GM21737 (cell line): ENCODE results near the gene IGFALS.
"Not testable (repeated sequence)": the region's sequence is repeated elsewhere in the genome, so short reads cannot be mapped to it uniquely, and the experiment has no call there.

Experiments
- ATAC-seq: cut with Tn5 transposase; IDR thresholded peaks from one replicate; pipeline ENCODE4 v1.9.1; 2021; ENCODE audit warnings: mild to moderate bottlenecking, moderate library complexity; ENCODE audit not compliant: unreplicated experiment

The IGFALS gene

DNA sequence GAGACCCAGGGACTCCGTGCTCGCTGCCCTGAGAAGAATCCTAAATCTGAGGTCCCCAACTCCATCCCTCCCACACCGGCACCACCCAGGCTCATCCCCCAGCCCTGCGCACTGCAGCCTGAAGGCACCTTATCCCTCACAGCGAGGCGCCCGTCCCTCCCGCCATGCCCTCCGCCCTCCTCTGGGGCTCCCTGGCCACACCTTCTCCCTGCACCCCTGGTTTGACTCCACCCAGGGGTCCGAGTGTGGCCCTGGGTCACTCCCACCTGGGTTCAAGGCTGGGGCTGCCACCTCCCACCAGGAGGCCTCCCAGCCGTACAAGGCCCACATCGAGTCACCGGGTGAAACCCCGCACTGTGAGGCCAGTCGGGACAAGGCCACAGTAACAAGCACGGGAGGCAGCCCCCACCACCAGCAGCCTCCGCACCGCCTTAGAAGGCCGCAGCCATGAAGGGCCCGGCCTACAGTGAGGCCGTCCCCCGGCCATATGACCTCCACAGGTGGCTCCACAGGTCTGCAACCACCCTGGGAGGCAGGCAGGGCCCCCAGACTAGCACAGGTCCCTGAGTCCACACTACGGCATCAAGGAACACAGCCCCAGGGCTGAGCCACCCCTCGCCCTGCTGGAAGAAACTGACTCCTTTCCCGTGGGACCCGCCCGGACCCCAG lies 24.8 kb upstream of the IGFALS start:
- no peak for ATAC-seq

DNA sequence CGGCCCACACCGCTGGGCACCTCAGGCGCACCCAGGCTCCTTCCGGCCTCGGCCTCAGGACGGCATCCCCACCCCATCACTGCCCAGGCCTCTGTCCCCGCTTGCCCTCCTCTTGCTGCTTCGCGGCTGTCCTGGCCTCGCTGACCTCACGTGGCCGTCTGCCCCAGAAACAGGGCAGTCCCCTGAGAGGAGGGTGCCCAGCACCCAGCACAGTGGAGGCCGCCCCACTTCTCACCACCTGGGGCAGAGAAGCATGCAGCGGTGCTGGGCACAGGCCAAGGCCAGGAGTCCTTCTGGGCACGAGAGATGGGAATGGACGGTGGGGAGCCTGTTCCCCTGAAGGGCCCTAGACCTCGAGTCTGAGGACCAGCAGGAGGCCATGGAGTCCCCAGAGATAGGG lies 24.2 kb upstream of the IGFALS start:
- no peak for ATAC-seq

DNA sequence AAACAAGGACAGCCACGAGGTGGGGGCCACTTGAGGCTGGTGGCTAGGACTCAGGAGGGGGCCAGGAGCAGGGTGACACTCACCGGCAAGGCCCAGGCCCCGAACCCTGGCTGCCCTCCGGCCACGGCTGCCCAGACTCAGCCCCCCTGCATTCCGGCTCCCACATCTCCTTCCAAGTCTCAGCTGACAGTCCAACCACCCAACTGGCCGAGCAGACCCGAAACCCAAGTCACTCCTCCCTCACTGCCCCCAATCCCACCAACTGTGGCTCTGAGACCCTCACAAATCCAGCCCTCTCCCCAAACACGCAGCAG lies 23.7 kb upstream of the IGFALS start:
- ATAC-seq = no peak

DNA sequence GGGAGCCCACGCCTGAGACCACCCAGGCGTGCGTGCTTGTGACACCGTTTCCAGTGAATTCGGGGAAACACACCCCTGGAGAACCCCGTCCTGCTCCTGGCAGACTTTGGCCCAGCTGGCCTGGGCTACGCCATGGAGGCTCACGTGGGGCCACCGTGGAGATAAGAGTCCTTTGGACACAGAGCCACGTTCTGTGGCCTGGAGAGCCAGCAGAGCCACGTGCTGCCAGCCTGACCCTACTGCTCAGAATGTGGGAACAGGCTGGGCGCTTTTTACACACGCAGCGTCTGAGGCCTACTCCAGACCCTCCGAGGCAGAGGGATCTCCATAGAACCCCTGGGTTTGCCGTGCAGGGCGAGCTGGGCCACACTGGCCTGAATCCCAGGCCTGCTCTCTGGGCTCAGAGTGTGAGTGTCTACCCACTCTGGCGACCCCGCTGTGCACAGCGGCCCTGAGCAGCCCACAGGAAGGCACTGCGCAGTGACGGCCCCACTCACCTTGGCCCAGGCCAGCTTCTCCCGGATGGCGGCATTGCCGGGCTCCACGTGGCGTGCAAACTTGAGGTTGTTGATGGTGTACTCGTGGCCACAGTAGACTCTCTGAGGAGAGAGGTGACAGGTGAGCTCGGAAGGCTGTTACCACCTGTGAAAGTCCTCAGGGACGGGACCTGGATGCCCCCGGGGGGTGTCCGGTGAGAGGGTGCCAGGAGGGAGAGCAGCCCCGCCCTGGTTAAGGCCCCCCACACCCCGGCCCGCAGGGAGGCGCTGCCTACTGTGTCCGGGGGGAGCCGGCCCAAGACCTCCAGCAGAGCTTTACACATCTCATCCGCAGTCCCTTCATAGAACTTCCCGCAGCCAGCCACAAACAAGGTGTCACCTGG lies 23.1 kb upstream of the IGFALS start:
- ATAC-seq = no peak

DNA sequence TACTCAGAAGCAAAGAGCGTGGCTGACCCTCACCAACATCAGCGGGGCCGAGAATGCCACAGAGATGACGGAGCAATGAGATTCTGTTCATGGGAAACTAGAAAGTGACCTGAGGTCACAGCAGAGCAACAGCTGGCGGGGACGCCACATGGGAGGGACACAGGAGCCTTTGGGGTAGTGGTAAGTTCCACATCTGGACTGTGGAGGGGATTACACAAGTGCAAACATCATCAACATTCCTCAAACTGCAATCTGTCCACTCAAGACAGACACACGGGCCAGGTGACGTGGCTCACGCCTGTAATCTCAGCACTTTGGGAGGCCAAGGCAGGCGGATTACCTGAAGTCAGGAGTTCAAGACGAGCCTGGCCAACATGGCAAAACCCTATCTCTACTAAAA lies 22.0 kb upstream of the IGFALS start:
- no peak for ATAC-seq

DNA sequence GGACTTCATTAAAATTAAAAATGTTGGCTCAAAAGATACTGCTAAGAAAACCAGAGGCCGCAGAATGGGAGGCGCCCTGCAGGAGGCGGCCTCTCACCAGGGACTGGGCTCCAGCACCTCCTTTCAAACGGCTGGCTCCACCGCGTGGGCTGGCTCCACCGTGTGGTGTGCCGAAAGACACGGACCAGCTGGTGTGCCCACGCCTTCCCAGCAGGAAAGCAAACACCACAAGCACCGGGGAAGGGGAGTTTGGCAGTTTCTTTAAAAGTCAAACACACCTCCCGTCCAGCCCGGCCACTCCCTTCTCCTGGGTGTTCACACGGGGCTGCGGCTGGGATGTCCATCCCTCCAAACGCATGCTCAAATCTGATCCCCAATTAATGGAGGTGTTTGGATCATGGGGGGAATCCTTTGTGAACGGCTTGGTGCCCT lies 19.2 kb upstream of the IGFALS start:
- ATAC-seq = no peak

DNA sequence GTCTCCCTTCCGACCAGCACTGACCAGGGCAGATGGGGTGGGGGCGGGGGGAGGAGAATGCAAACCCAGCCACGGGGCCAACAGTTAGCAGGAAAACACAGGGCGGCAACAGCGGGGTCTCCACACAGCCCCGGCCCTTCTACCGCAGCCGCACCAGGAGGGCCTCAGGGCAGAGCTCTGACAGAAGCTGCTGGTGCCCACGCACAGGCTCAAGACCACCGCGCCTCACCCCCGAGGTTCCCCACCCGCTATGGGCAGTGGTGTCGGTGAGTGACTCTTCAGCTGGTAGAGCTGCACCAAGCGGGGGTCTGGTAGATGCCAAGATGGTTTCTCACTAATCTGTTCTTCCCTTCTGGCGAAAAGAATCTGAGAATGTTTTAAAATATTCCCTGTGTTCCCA lies 17.0 kb upstream of the IGFALS start:
- ATAC-seq = no peak

DNA sequence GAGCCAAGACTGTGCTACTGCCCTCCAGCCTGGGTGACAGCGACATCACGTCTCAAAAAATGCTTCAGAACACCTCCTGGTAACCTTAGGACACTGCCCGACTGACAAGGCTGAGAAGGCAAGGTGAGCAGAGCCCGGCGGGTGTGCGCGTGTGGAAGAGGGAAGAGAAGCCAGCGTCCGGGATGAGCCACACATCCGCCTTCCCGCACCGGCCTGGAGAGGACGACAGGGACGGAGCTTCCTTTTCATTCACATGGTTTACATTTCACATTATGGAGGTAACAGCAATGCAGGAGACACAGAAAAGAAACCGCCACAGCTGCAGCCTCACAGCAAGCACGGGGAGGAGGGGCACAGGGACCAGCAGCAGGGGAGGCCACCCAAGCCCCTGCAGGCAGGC lies 16.6 kb upstream of the IGFALS start:
- no peak for ATAC-seq

DNA sequence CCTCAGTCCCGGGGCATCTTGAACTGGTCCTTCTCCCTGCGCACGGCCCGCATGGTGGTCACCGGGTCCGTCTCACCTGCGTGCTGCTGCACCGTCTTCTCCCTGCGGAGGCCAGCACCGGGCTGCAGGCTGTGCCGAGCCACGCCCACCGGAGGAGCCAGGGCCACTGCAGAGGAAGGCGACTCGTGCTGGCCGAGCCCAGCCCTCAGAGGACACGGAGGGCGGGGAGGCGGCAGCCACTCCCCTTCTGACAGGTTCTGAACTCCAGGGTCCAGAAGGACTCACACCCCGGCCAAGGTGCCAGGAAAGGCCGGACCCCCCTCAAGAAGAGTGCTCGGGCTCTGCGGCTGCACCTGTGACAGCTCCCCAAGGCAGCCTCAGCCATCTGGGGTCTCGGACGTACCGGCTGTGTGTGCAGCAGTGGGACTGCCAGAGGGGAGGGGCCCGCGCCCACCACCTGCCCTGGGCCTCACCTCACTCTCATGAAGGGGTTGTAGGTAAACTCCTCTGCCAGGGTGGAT lies 15.8 kb upstream of the IGFALS start:
- ATAC-seq = no peak

DNA sequence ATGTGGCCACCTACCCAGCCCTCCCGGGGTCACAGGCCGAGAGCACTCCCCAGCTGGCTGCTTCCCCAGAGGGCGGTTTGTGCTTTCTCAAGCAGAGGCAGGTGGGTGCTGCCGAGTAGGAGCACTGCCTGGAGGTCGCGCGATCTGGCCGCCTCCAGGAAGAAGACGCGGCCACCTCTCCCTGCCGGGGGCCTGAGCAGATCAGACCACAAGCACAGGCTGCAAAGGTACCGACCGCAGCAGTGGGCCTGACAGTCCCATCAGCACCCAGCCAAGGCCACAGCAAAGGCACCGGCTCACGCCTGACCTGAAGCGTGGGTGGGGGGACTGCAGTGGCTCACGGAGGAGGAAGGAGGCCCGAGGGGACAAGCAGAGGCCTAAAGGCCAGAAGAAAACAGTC lies 15.2 kb upstream of the IGFALS start:
- ATAC-seq = no peak

DNA sequence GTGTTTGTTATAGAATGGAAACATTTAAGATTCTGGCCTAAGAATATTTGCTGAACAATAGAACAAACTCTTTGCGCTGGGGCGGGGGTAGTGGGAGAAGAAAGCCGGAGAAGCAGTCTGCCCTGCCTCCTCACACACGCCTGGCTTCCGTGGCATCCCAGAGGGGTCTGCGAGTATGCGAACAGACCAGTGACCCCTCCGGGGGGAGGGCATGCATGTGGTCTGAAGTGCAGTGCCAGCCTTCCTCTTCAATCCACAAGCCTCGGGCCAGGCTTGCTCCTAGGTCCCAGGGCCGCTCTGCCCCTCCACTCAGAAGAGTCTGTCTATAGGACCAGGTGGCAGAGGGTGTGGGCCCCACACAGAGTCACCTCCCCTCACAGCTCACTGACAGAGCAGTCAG lies 14.1 kb upstream of the IGFALS start:
- ATAC-seq = no peak

DNA sequence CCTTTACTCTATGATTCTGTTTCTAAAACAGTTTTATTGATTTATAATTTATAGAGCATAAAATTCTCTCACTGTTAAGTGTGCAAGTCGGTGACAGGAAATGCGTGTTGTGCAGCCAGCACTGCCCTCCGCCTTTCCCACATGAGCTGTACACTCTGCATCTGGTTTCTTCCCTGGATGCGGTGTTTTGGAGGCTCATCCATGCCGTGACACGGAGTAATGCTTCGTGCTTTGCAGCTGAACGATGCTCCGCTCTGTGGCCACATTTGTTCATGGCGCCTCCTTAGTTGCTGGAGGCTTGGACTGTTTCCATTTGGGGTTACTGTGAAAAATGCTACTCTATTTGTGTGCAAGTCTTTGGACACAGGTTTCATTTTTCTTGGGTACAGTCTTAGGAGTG lies 7.2 kb upstream of the IGFALS start:
- ATAC-seq = no peak

DNA sequence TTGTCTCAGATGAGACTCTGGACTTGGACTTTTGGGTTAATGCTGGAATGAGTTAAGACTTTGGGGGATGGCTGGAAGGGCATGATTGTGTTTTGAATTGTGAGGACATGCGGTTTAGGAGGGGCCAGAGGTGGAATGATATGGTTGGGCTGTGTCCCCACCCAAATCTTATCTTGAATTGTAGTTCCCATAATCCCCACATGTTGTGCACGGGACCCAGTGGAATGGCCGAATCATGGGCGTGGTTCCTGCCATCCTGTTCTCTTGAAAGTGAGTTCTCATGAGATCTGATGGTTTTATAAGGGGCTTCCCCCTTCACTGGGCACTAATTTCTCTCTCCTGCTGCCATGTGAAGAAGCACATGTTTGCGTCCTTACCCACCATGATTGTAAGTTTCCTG lies 5.8 kb upstream of the IGFALS start:
- not testable (repeated sequence) for ATAC-seq

DNA sequence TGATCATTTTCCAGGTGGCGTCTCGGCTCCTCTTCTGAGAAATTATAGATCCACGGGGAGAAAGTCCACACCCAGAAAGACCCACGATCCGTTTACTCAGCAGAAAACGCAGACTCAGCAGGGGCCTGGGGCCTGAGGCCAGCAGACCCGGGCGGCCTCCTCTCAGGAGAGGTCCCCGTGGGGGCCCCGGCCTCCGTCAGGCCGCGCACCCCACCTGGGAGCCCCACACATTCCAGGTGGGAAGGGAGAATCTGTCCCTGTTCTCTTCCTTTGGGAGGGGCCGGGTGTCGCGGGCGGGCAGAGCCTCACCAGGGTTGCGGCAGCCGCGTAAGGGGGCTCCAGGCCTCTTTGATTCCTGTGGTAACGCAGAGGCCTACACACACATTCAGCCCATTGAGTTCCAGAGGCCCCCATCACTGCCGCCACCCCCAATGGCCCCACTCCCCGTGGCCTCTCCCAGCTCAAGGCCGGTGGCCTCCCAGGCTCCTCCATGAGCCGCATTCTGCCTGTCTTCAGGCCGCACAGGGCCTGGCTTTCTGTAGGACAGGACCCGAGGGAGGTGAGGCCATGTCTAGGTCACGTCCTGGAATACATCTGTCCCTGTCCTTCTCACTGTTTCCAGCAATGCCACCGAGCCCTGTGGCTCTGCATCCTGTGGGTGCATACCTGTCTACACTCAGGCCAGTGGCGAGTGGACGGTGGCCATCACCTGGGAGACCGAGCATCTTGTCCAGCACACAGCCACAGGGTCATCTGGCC lies 1.6 kb upstream of the IGFALS start:
- no peak for ATAC-seq

DNA sequence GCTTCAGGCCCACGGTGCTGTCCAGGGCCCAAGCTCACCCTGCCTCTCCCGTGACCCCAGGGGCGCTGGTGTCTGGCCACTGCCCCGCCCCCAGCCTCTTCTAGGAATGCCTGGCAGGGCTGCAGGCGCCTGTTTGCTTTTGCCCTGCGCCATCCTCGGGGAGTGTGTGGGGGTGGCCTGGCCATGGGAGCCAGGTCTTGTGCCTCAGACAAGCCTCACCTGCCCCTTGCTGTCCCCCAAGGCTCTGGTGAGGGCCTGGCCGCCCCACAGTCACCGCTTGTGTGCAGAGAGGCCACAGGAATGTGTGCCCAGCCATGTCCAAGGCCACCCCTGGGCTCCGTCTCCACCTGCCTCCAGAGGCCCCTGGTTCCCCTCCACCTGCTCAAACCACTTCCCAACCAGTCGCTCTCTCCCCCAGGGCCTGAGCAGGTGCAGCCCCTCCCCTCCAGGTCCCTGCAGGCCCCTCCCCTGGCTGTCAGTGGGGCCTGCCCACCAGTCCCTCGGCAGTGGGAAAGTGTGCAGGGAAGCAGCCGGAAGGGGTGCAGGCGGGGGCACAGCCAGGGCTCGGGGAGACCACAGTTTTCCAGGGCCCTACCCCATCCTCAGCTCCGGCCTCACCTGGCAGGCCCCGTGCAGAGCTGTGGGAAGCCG lies 841 bp upstream of the IGFALS start:
- no peak for ATAC-seq

DNA sequence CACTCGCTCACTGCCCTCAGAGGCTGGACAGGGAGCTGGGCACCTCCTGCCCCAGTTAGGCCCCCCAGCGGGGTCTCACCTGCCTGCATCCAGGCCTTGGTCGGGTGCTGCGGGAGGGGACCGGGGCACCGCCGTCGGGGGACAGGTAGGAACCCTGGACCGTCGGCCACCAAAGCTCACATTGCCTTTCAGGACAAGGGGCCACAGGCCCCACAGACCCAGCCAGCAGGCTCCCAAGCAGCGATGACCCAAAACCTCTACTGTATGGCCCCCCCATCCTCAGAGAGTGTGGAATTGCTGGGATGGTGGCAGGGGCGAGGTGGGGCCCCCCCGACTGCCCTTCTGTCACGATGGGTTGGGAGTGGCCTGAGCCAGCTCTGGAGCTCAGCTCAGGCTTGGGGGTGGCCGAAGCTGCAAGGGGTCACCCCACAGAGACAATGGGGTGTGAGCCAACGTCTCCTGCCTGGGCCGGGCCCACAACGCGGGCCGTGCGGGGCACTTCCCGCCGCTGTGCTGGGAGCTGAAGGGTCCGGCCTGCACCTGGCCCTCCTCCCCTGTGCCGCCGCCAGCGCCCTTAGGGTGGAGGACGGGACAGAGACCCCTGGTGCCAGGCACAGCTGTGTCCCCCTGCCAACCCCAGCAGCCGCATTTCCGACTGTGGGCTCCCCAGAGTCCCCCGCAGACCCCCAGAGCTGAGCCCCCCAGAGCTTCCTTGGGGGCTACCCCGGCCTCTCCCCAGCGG lies 498 bp downstream of the IGFALS start:
- ATAC-seq = no peak

DNA sequence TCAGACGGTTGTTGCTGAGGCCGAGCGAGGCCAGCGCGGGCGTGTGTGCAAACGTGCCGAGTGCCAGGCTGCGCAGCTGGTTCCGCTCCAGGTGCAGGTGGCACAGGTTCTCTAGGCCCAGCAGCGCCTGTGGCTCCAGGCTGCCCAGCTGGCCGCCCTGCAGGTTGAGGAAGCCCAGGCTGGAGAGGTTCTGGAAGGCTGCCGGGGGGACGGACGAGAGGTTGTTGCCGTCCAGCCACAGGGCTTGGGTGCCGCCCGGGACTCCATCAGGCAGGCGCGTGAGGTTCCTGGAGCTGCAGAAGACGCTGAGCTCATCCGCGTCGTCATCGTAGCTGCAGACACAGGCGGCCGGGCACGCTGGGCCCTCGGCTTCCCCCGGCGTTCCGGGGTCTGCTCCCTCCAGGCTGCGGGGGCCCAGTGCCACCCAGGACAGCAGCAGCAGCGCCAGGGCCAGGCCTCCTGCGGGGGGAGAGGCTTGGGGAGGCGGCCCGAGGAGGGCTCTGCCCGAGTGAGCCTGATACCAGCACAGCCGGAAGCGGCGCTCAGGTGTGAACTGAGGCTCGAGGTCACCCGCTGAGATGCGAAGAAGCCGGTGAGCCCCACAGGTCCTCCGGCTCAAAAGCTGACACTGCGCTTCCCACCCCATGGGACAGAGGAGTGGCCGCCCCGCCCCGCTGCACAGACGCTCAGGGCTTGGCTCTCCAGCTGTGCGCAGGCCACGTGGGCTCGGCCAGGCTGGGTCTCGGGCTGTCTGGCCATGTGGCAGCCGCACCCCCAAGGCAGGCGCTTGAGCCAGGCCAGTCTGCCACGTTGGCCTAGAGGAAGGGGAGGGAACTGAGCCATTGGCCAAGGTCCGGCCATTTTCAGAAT lies 1.3 kb downstream of the IGFALS start:
- ATAC-seq = no peak

DNA sequence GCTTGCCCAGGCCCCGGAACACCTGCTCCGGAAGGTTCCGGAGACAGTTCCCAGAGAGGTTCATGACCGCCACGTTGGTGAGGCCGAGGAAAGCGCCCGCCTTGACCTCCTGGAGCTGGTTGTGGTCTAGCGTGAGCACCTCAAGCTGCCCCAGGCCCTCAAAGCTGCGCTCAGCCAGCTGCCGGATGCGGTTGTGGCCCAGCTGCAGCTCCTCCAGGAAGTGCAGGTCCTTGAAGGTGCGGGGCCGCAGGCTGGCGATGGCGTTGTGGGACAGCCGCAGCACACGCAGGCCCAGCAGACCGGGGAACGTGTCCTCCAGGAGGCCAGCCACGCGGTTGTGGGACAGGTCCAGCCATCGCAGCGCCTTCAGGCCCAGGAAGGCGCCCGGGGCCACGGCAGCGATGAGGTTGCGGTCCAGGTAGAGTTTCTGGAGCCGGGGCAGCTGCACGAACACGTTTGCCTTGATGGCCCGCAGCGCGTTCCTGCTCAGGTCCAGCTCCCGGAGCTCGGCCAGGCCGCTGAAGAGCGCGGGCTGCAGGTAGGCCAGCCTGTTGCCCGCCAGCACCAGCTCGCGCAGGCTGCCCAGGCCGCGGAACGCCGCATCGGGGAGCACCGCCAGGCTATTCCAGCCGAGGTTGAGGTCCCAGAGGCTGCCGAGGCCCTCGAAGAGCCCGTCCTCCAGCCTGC lies 2.1 kb downstream of the IGFALS start:
- no peak for ATAC-seq
